Measurements from ENCODE around the gene MRC1.

Gene MRC1

DNA sequence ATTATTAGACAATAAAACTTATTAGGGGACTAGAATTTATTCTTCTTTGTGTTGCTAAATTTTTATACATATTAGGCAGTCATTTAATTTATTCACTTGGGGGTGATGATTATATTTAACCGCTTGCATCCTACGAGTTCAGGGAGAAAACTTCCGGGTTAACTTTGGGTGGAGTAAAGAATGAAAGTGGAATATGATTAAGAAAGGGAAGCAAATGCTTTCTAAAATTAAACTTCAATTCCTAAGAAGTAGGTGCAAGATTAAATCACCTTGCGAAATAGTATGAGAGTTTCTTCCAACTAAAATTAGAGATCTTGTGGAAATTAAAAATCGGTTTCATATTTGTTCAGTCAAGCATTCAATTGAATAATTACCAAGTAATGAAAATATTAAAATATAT is 33.5 kb downstream of the MRC1 start:
- Mint-ChIP-seq H3K4me3 (no peak overlapping the region), H3K27ac (no peak overlapping the region), H3K27me3 (ENCODE audit: low read depth) (no peaks in the 10 kb centered on the region), H3K9me3 (no peaks in the 10 kb centered on the region), H3K4me1 (ENCODE audit: low read depth) (no peaks in the 10 kb centered on the region), H3K36me3 (ENCODE audit: low read depth) (no peaks in the 10 kb centered on the region)
- DNase-seq (ENCODE audit: low spot score): no peak

DNA sequence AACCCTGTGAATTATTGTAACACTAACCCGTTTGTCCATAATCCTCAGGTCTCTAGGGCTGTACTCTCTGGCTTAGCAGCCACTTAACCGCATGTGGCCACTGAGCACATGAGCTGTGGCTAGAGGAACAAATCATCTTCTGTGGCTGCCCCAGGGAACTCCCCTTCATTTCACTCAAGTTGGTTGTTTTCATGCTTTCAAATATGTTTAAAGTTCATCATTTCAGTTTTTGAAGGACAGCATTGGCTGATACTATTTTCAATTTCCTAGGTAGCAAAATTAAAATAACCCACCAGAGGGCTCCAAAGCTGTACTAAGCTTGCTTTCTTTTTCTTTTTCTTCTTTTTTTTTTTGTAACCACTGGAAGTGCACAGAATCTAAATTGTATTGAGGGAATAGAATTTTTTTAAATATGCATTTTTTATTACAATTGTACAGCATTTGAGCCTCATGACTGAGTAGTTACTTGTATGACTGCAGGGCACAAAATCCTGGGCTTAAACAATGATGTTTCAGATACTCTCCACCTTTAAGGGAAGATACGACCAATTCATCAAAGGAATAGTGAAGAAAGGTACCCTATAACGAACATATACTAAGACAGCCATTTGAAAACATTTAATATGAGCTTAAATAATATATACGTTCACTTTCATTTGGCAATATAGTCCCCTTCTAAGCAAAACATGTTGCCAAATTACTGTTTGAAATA is 38.6 kb downstream of the MRC1 start:
- no peak overlapping the region for H3K4me3 Mint-ChIP-seq
- H3K27ac Mint-ChIP-seq: no peak overlapping the region
- no peaks in the 10 kb centered on the region for H3K36me3 Mint-ChIP-seq (ENCODE audit: low read depth)
- H3K9me3 Mint-ChIP-seq: no peaks in the 10 kb centered on the region
- H3K4me1 Mint-ChIP-seq (ENCODE audit: low read depth): no peaks in the 10 kb centered on the region
- H3K27me3 Mint-ChIP-seq (ENCODE audit: low read depth): peaks cover 2% of the 10 kb centered on the region
- DNase-seq (ENCODE audit: low spot score): no peak

DNA sequence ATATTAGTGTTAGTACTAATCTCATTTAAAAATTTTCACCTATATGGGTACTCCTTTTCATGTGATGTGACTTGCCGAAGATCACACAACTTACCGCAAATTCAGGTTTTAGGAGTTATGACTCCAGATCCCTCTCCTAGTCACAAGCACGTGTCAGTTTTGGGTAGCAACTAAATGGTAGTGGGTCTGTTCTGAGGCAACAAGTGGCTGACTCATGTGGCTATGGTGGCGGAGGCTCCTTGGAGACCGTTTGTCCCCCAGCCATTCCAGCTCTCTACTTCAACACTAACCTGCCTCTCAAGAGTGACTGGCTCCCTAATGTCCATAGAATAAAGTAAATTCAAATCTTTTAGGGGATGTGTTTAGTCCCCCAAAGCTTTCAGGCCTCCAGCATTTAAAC is 39.5 kb downstream of the MRC1 start:
- H3K4me1 Mint-ChIP-seq (ENCODE audit: low read depth): no peaks in the 10 kb centered on the region
- no peak overlapping the region for H3K4me3 Mint-ChIP-seq
- H3K9me3 Mint-ChIP-seq: no peaks in the 10 kb centered on the region
- H3K27me3 Mint-ChIP-seq (ENCODE audit: low read depth): peaks cover 2% of the 10 kb centered on the region
- no peaks in the 10 kb centered on the region for H3K36me3 Mint-ChIP-seq (ENCODE audit: low read depth)
- DNase-seq (ENCODE audit: low spot score): no peak
- no peak overlapping the region for H3K27ac Mint-ChIP-seq

DNA sequence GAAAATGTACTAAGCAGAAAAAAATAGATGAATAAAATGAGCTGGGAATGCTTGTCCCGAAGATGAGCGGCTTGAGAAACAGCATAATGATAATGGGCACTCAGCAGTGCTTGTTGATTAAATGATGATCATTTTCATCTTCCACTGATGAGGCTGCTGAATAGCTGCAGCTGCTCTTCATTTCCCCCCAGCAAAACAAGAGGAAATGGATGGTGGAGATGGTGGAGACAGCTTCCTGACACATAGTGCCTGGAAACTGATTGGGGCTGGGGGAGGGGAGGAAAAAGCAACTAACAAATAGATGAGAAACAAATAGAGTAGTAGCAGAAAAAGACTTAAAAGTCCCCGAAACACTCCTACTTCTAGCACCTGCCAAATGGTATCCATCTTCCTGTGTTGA is 41.4 kb downstream of the MRC1 start:
- no peak overlapping the region for H3K27ac Mint-ChIP-seq
- no peaks in the 10 kb centered on the region for H3K36me3 Mint-ChIP-seq (ENCODE audit: low read depth)
- DNase-seq (ENCODE audit: low spot score): no peak
- H3K4me1 Mint-ChIP-seq (ENCODE audit: low read depth): no peaks in the 10 kb centered on the region
- H3K27me3 Mint-ChIP-seq (ENCODE audit: low read depth): peaks cover 2% of the 10 kb centered on the region
- H3K9me3 Mint-ChIP-seq: no peaks in the 10 kb centered on the region
- no peak overlapping the region for H3K4me3 Mint-ChIP-seq

DNA sequence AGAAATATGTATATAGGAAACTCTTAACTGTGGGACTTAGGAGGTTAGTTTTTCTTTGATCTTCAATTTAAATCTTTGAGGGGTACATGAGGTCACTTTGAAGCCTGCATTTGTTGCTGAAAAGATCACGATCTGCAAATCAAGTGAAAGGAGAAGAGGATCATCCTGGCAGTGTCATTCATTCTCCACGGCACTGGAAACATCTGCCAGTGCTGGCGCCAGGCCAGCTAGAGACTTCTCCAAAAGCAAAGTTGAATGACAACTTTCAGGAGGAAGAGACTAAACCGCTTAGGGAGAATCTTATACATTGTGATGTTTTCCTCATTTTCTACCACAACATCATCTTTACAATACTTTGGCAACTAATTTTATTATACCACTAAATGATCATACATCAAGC is 42.5 kb downstream of the MRC1 start:
- no peak overlapping the region for H3K27ac Mint-ChIP-seq
- H3K4me3 Mint-ChIP-seq: no peak overlapping the region
- H3K9me3 Mint-ChIP-seq: no peaks in the 10 kb centered on the region
- no peak for DNase-seq (ENCODE audit: low spot score)
- no peaks in the 10 kb centered on the region for H3K4me1 Mint-ChIP-seq (ENCODE audit: low read depth)
- H3K36me3 Mint-ChIP-seq (ENCODE audit: low read depth): no peaks in the 10 kb centered on the region
- H3K27me3 Mint-ChIP-seq (ENCODE audit: low read depth): peaks cover 2% of the 10 kb centered on the region

DNA sequence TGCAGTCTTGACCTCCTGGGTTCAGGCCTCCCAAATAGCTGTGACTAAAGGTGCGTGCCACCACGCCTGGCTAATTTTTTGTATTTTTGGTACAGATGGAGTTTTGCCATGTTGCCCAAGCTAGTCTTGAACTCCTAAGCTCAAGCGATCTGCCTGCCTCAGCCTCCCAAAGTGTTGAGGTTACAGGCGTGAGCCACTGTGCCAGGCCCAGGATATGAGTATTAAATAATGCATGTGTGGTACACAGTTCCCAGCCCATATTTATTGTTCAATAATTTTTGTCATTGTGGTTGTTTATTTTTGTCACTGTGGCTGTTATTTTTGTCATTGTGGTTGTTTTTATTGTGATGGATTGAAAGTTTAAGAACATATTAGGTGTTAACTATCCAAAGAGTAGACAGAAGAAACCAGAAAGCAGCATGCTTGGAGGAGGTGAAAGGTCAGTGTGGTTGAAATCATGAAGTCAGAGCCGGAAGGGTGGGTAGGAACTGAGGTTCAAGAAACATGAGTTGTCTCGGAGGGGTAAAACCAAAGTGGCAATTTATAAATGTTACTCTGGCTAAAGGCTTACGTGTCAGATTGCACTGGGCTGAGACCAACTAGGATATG is 45.0 kb downstream of the MRC1 start:
- H3K36me3 Mint-ChIP-seq (ENCODE audit: low read depth): no peaks in the 10 kb centered on the region
- no peaks in the 10 kb centered on the region for H3K9me3 Mint-ChIP-seq
- DNase-seq (ENCODE audit: low spot score): no peak
- no peak overlapping the region for H3K4me3 Mint-ChIP-seq
- H3K27me3 Mint-ChIP-seq (ENCODE audit: low read depth): no peaks in the 10 kb centered on the region
- no peaks in the 10 kb centered on the region for H3K4me1 Mint-ChIP-seq (ENCODE audit: low read depth)
- H3K27ac Mint-ChIP-seq: no peak overlapping the region

DNA sequence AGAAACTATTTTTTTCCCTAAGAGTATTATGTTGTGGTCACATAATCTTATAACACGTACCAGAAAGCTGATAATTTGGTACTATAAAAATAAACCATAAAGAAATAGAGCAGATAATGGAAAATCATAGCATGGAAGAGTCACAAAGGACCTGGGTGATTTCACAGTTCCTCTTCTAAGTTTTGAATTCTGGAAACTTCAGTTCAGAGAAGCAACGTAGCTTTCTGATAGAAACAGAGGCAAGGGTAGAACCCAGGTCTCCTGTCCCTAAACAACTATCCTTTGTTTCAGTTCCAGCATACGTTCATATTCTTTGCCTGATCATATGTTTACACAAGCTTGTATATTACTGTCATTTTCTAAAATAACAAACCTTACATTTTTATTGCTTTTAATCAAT is 47.9 kb downstream of the MRC1 start:
- H3K4me1 Mint-ChIP-seq (ENCODE audit: low read depth): no peaks in the 10 kb centered on the region
- no peak overlapping the region for H3K27ac Mint-ChIP-seq
- DNase-seq (ENCODE audit: low spot score): no peak
- H3K36me3 Mint-ChIP-seq (ENCODE audit: low read depth): no peaks in the 10 kb centered on the region
- no peaks in the 10 kb centered on the region for H3K9me3 Mint-ChIP-seq
- no peaks in the 10 kb centered on the region for H3K27me3 Mint-ChIP-seq (ENCODE audit: low read depth)
- H3K4me3 Mint-ChIP-seq: no peak overlapping the region

DNA sequence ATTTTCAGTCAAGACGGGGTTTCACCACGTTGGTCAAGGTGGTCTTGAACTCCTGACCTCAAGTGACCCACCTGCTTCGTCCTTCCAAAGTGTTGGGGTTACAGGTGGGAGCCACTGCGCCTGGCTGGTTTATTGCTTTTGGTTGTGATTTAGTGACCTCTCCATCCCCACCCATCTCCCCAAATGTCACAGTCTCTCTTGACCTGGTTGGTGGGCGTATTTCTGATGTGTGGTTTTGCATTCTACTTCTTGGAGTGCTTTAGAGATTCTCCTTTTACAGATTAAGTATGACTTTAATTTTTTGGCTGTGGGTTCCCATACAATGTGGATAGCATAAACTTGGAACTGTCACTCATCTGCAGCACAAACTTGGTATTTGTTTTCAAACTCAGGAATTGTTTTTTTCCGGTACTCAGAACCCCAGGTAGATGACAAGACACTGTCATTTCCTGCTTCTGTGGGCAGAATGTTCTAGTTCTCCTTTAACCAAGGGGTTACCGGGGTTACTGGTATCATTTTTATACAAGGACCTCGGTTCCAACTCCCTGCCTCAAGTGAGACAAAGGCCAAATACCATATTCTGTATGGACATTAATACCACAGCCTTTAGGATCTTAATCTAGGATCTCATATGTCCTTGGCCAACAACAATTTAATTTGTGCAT is 50.5 kb downstream of the MRC1 start:
- no peaks in the 10 kb centered on the region for H3K4me1 Mint-ChIP-seq (ENCODE audit: low read depth)
- no peaks in the 10 kb centered on the region for H3K9me3 Mint-ChIP-seq
- H3K4me3 Mint-ChIP-seq: no peak overlapping the region
- no peak for DNase-seq (ENCODE audit: low spot score)
- no peak overlapping the region for H3K27ac Mint-ChIP-seq
- H3K36me3 Mint-ChIP-seq (ENCODE audit: low read depth): no peaks in the 10 kb centered on the region
- no peaks in the 10 kb centered on the region for H3K27me3 Mint-ChIP-seq (ENCODE audit: low read depth)

DNA sequence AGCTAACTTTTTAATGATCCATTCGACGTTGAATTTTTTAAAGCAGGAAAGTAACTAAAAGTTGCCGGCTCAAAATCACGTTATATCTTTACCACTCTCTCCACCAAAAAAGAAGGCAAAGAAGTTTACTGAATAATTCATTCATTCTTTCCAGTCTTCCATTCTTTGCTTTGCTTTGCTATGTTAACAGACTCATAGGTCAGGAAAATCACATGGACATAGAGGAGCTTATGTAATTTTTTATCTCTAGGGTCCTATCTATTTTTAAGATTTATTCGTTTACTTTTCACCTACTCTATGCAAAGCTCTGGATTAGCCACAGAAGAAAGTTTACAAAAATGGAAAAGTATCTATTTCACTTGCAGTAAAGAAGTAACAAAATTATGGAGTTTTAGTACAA is 52.6 kb downstream of the MRC1 start:
- Mint-ChIP-seq H3K4me3 (no peak overlapping the region), H3K4me1 (ENCODE audit: low read depth) (no peaks in the 10 kb centered on the region)

DNA sequence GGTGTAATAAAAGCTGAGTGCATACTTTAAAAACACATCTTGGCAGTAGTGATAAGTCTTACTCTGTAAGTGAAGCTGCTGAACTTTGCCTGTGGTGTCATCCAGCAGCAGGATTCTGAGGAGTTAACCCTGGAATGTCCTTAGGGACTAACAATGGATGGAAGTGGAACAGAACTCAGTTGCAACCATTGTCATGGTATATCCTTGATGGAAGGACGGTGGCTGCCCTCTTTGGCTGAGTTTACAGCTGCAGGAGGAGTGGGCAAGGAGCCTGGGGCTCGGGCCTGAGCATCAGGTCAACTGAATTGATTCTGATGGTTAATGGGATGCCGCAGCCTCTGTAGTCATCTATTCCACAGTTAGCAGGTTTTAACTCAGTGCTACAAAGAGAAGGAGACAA is 56.2 kb downstream of the MRC1 start:
- no peak overlapping the region for H3K27ac Mint-ChIP-seq
- no peak for DNase-seq (ENCODE audit: low spot score)
- H3K36me3 Mint-ChIP-seq (ENCODE audit: low read depth): no peaks in the 10 kb centered on the region
- no peak overlapping the region for H3K4me3 Mint-ChIP-seq
- no peaks in the 10 kb centered on the region for H3K4me1 Mint-ChIP-seq (ENCODE audit: low read depth)
- H3K9me3 Mint-ChIP-seq: no peaks in the 10 kb centered on the region
- no peaks in the 10 kb centered on the region for H3K27me3 Mint-ChIP-seq (ENCODE audit: low read depth)

More for the DNA sequence above, 52.6 kb downstream of the MRC1 start:
- Mint-ChIP-seq H3K27ac (no peak overlapping the region), H3K9me3 (no peaks in the 10 kb centered on the region), H3K36me3 (ENCODE audit: low read depth) (no peaks in the 10 kb centered on the region), H3K27me3 (ENCODE audit: low read depth) (no peaks in the 10 kb centered on the region)
- DNase-seq (ENCODE audit: low spot score): no peak

DNA sequence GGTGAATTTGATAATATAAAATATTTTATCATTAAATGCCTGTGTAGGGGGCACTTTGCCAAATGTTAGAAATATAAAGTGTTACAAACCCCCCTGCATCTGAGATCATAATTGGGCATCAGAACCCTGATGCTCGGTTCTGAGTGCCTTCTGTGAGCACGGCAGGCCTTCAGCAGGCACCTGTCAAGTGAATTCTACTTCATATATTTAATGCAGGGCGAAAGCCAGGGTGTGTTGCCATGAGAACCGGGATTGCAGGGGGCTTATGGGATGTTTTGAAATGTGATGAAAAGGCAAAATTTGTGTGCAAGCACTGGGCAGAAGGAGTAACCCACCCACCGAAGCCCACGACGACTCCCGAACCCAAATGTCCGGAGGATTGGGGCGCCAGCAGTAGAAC is 57.2 kb downstream of the MRC1 start:
- Mint-ChIP-seq H3K27me3 (ENCODE audit: low read depth) (no peaks in the 10 kb centered on the region), H3K27ac (no peak overlapping the region)

DNA sequence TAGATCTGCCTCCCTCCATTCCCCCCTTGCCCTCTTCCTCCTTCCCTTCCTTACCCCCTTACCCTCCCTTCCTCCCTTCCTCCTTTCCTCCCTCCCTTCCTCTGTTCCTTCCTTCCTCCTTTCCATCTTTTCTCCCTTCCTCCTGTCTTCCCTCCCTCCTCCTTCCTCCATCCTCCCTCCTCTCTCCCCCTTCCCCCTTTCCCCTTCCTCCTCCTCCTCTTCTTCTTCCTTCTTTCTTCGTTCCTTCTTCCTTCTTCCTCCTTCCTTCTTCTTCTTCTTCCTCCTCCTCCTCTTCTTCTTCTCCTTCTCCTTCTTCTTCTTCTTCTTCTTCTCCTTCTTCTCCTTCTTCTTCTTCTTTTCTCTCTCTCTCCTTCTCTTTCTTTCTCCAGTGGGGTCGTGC is 57.9 kb downstream of the MRC1 start:
- no peaks in the 10 kb centered on the region for H3K9me3 Mint-ChIP-seq
- no peaks in the 10 kb centered on the region for H3K36me3 Mint-ChIP-seq (ENCODE audit: low read depth)
- DNase-seq (ENCODE audit: low spot score): no peak
- no peaks in the 10 kb centered on the region for H3K4me1 Mint-ChIP-seq (ENCODE audit: low read depth)
- H3K27ac Mint-ChIP-seq: no peak overlapping the region
- H3K27me3 Mint-ChIP-seq (ENCODE audit: low read depth): no peaks in the 10 kb centered on the region
- no peak overlapping the region for H3K4me3 Mint-ChIP-seq

More for the DNA sequence above, 57.2 kb downstream of the MRC1 start:
- no peak for DNase-seq (ENCODE audit: low spot score)
- Mint-ChIP-seq H3K4me3 (no peak overlapping the region), H3K36me3 (ENCODE audit: low read depth) (no peaks in the 10 kb centered on the region), H3K9me3 (no peaks in the 10 kb centered on the region), H3K4me1 (ENCODE audit: low read depth) (no peaks in the 10 kb centered on the region)

DNA sequence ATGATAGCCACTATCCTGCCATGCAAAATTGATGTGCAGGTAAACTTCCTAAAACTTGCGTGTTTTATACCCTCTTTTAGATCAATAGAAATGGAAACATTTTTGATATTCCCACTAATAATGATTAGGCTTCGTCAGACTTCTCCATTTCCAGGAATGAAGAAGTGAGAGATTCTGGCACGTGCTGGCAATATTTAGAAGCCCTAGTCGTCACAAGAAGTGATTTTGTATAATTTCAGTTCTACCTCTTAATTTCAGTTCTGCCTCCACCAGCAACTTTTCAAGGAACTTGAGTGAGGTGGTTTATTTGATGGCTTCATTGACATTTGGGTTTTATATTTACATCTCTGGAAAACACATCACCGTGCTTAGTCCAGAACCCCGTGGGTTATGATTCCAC is 61.9 kb downstream of the MRC1 start:
- Mint-ChIP-seq H3K4me3 (no peak overlapping the region), H3K36me3 (ENCODE audit: low read depth) (no peaks in the 10 kb centered on the region), H3K9me3 (no peaks in the 10 kb centered on the region), H3K27ac (no peak overlapping the region), H3K27me3 (ENCODE audit: low read depth) (no peaks in the 10 kb centered on the region), H3K4me1 (ENCODE audit: low read depth) (no peaks in the 10 kb centered on the region)
- DNase-seq (ENCODE audit: low spot score): no peak

DNA sequence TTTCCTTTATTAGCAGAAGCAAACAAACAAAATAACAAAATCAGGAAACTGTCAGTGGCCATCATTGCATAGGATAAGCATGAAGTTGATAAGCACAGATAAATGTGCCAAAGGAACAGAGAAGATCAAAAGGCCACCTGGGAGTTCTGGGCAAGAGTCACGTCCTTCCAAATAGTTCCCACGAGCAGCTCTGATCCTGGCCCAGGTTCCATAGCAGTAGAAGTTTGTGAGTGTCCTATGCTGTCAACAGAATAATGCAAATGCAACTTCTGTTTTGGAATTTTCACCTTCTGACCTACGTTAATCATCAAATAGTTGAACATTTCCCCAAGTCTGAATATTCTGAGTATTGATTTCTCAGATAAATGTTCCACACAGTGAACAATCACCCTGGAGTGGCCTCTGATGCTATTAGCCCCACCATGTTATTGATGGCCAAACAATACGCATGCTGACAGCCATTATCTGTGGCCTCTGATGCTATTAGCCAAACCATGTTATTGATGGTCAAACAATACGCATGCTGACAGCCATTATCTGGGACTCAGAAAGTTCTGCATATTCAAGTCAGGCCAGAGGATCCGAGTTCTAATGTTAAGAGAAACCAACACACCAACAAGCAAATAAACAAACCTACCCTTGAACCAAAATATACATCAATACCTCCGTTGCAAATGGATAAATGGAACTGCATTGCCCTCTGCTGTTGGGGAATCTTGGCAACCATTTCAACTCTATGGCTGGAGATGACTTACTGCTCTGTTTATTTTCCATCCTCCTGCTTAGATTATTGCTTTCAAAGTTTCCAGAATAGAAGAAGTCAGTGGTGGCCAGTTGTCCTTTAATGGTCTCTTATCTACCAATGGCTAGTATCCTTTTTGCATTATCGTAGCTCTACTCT is 63.3 kb downstream of the MRC1 start:
- Mint-ChIP-seq H3K36me3 (ENCODE audit: low read depth) (no peaks in the 10 kb centered on the region), H3K4me3 (no peak overlapping the region), H3K4me1 (ENCODE audit: low read depth) (no peaks in the 10 kb centered on the region), H3K27me3 (ENCODE audit: low read depth) (no peaks in the 10 kb centered on the region), H3K9me3 (no peaks in the 10 kb centered on the region), H3K27ac (no peak overlapping the region)
- DNase-seq (ENCODE audit: low spot score): no peak
